ENCODE measurements around the gene ACIN1.

ACIN1 gene

GRCh38 chr14:23094666-23095195 lies at the start of gene ACIN1:
TSS of gene ACIN1 (minus strand) at chr14:23095136. CDS start at chr14:23095112, 24 bp downstream.
- Histone ChIP-seq H4K20me1 (ENCODE audit: insufficient read depth, low read length) (no peaks in the 10 kb centered on the region), H3K4me3 (ENCODE audit: low read depth, low read length, poor library complexity, severe bottlenecking) (peak within 1 kb of the TSS; percentile 73), H3K9me2 (ENCODE audit: low read depth, low read length) (no peaks in the 10 kb centered on the region), H3K9ac (ENCODE audit: low read length) (peak within 1 kb of the TSS; percentile 83), H3K4me2 (ENCODE audit: low read length) (peak within 1 kb of the TSS; percentile 93), H3K79me2 (ENCODE audit: insufficient read depth, low read length) (peaks cover 30% of the 10 kb centered on the region), H3F3A (ENCODE audit: insufficient read depth, low read length) (no peaks in the 10 kb centered on the region), H3K36me3 (ENCODE audit: insufficient read depth, low read length) (peaks cover 66% of the 10 kb centered on the region), H3K4me1 (ENCODE audit: insufficient read depth, low read length, severe bottlenecking) (peaks cover 25% of the 10 kb centered on the region), H3K9me3 (ENCODE audit: low read length) (no peaks in the 10 kb centered on the region), H3K27me3 (ENCODE audit: insufficient read depth, low read length) (no peaks in the 10 kb centered on the region), H2AFZ (ENCODE audit: low read length) (no peak within 1 kb of the TSS), H3K27ac (ENCODE audit: low read depth, low read length, poor library complexity, severe bottlenecking) (peak within 1 kb of the TSS; percentile 77)
- TF ChIP-seq EZH2 (IDR thresholded peaks at IDR 0.05; ENCODE audit: borderline replicate concordance, low read length) (no peak), CTCF (IDR thresholded peaks at IDR 0.05; ENCODE audit: low read length) (no peak)

- no peaks in the 10 kb centered on the region for H3K9me2 ChIP-seq (ENCODE audit: low read depth, low read length)
- H3K4me3 ChIP-seq (ENCODE audit: low read depth, low read length, poor library complexity, severe bottlenecking) = no peak overlapping the region
- no peak overlapping the region for H2AFZ ChIP-seq (ENCODE audit: low read length)
- H3K27me3 ChIP-seq (ENCODE audit: insufficient read depth, low read length) = peaks cover 6% of the 10 kb centered on the region; the same call in 1 of the 2 replicates
- no peaks in the 10 kb centered on the region for H3F3A ChIP-seq (ENCODE audit: insufficient read depth, low read length)
- H3K27ac ChIP-seq (ENCODE audit: low read depth, low read length, poor library complexity, severe bottlenecking) = no peak overlapping the region
- no peaks in the 10 kb centered on the region for H4K20me1 ChIP-seq (ENCODE audit: insufficient read depth, low read length)
- TF ChIP-seq EZH2 (IDR thresholded peaks at IDR 0.05; ENCODE audit: borderline replicate concordance, low read length) (no peak), CTCF (IDR thresholded peaks at IDR 0.05; ENCODE audit: low read length) (no peak)
- H3K4me2 ChIP-seq (ENCODE audit: low read length) = no peak overlapping the region
- no peaks in the 10 kb centered on the region for H3K9me3 ChIP-seq (ENCODE audit: low read length)
- no peaks in the 10 kb centered on the region for H3K79me2 ChIP-seq (ENCODE audit: insufficient read depth, low read length)
- H3K36me3 ChIP-seq (ENCODE audit: insufficient read depth, low read length) = no peaks in the 10 kb centered on the region
- H3K9ac ChIP-seq (ENCODE audit: low read length) = no peak overlapping the region
- no peaks in the 10 kb centered on the region for H3K4me1 ChIP-seq (ENCODE audit: insufficient read depth, low read length, severe bottlenecking)
Measured at GRCh38 chr14:23143911-23144310, 49.0 kb upstream of the ACIN1 start.

- H3K27me3 ChIP-seq (ENCODE audit: insufficient read depth, low read length) = peaks cover 6% of the 10 kb centered on the region; the same call in 1 of the 2 replicates
- no peak overlapping the region for H3K4me3 ChIP-seq (ENCODE audit: low read depth, low read length, poor library complexity, severe bottlenecking)
- H3K27ac ChIP-seq (ENCODE audit: low read depth, low read length, poor library complexity, severe bottlenecking) = no peak overlapping the region
- H4K20me1 ChIP-seq (ENCODE audit: insufficient read depth, low read length) = no peaks in the 10 kb centered on the region
- H3K4me2 ChIP-seq (ENCODE audit: low read length) = no peak overlapping the region
- TF ChIP-seq CTCF (IDR thresholded peaks at IDR 0.05; ENCODE audit: low read length) = no peak
- no peak for TF ChIP-seq EZH2 (IDR thresholded peaks at IDR 0.05; ENCODE audit: borderline replicate concordance, low read length)
- no peaks in the 10 kb centered on the region for H3F3A ChIP-seq (ENCODE audit: insufficient read depth, low read length)
- H2AFZ ChIP-seq (ENCODE audit: low read length) = no peak overlapping the region
- no peaks in the 10 kb centered on the region for H3K79me2 ChIP-seq (ENCODE audit: insufficient read depth, low read length)
- no peak overlapping the region for H3K9ac ChIP-seq (ENCODE audit: low read length)
- H3K9me3 ChIP-seq (ENCODE audit: low read length) = no peaks in the 10 kb centered on the region
- no peaks in the 10 kb centered on the region for H3K4me1 ChIP-seq (ENCODE audit: insufficient read depth, low read length, severe bottlenecking)
- H3K36me3 ChIP-seq (ENCODE audit: insufficient read depth, low read length) = no peaks in the 10 kb centered on the region
- no peaks in the 10 kb centered on the region for H3K9me2 ChIP-seq (ENCODE audit: low read depth, low read length)
Measured at GRCh38 chr14:23142826-23143225, 47.9 kb upstream of the ACIN1 start.

All from OCI-LY1 (cell line).